SK-N-SH (cell line): ENCODE data around the gene UTP11. TPM values are rescaled to one million over a fixed set of nuclear protein-coding genes. Genes with fewer than 3 reads are reported as not detected.
"Not testable (repeated sequence)": the region's sequence is repeated elsewhere in the genome, so short reads cannot be mapped to it uniquely, and the experiment has no call there.

Experiments
- CTCF ChIA-PET: fragments of 300-600, 350-600 bp; formaldehyde crosslinking; extraction: SDS; loops from one replicate; lab custom pipeline; 2021; lab: Yijun Ruan, JAX
- POLR2A ChIA-PET: fragments of 350-600 bp; sonication (Branson Sonifier 250); formaldehyde crosslinking; extraction: SDS; loops from one replicate; lab custom pipeline; 2020; ENCODE audit warnings: antibody characterized with exemption, inconsistent platforms; lab: Yijun Ruan, JAX
- DNase-seq: peaks from one replicate; pipeline ENCODE4 v3.0.0; 2012
- H2AFZ ChIP-seq: fragments of 200-600 bp; sonication (generic); 2 replicates; pipeline ENCODE4 v1.8.1; 2016; ENCODE audit warnings: antibody characterized with exemption, mild to moderate bottlenecking, low read depth
- H3F3A ChIP-seq: fragments of 200-600 bp; sonication (generic); replicated peaks from 2 replicates; pipeline ENCODE3; 2016; ENCODE audit warnings: antibody characterized with exemption, mild to moderate bottlenecking; ENCODE audit not compliant: insufficient read depth
- H3K27ac ChIP-seq, 2 experiments: fragments of 200-500 bp in 1 of 2; fragments of 200-600 bp in 1 of 2; sonication (Bioruptor generic) in 1 of 2; sonication (generic), shearing (Covaris generic) in 1 of 2; 2 replicates each; pipeline versions ENCODE4 v1.5.1 to v1.6.1; 2014 to 2016; ENCODE audit warnings: low read depth in 2 of 2, inconsistent platforms in 1 of 2, low read length in 1 of 2, mild to moderate bottlenecking in 1 of 2, mixed read lengths in 1 of 2
- H3K27me3 ChIP-seq: fragments of 200-600 bp; sonication (generic), shearing (Covaris generic); 2 replicates; pipeline ENCODE4 v1.6.1; 2016; ENCODE audit warnings: mixed run types; ENCODE audit not compliant: insufficient read depth
- H3K36me3 ChIP-seq, 2 experiments: fragments of 200-500 bp in 1 of 2; fragments of 200-600 bp in 1 of 2; sonication (Bioruptor generic) in 1 of 2; sonication (generic) in 1 of 2; replicated peaks in 1 of 2; 2 replicates each; pipeline versions ENCODE3 to v1.5.1; 2014 to 2016; ENCODE audit warnings: low read length in 1 of 2, mild to moderate bottlenecking in 1 of 2; ENCODE audit not compliant: insufficient read depth in 2 of 2, control insufficient read depth in 1 of 2
- H3K4me1 ChIP-seq, 2 experiments: fragments of 200-500 bp in 1 of 2; fragments of 200-600 bp in 1 of 2; sonication (Bioruptor generic) in 1 of 2; sonication (generic), shearing (Covaris generic) in 1 of 2; 2 replicates each; pipeline versions ENCODE4 v1.5.1 to v1.6.1; 2014 to 2016; ENCODE audit warnings: low read depth in 1 of 2, low read length in 1 of 2, mixed run types in 1 of 2; ENCODE audit not compliant: insufficient read depth in 2 of 2, control insufficient read depth in 1 of 2
- H3K4me2 ChIP-seq: fragments of 200-600 bp; sonication (generic), shearing (Covaris generic); 2 replicates; pipeline ENCODE4 v1.6.1; 2017; ENCODE audit warnings: mixed run types
- H3K4me3 ChIP-seq, 2 experiments: fragments of 200-500 bp in 1 of 2; fragments of 200-600 bp in 1 of 2; sonication (Bioruptor generic) in 1 of 2; sonication (generic), shearing (Covaris generic) in 1 of 2; 2 replicates each; pipeline versions ENCODE4 v1.5.1 to v1.8.1; 2014 to 2016; ENCODE audit warnings: low read depth in 2 of 2, inconsistent platforms in 1 of 2, low read length in 1 of 2, mild to moderate bottlenecking in 1 of 2, mixed read lengths in 1 of 2, moderate library complexity in 1 of 2
- H3K79me2 ChIP-seq: fragments of 200-600 bp; sonication (generic); 2 replicates; pipeline ENCODE4 v1.8.1; 2017; ENCODE audit warnings: mild to moderate bottlenecking; ENCODE audit not compliant: insufficient read depth
- H3K9ac ChIP-seq: fragments of 200-600 bp; sonication (generic); 2 replicates; pipeline ENCODE4 v1.6.1; 2017; ENCODE audit warnings: mixed run types
- H3K9me2 ChIP-seq: fragments of 200-600 bp; sonication (generic); 2 replicates; pipeline ENCODE4 v1.6.1; 2017; ENCODE audit warnings: mixed run types
- H3K9me3 ChIP-seq: fragments of 200-600 bp; sonication (generic); 2 replicates; pipeline ENCODE4 v1.6.1; 2017; ENCODE audit warnings: mixed run types, mild to moderate bottlenecking, moderate library complexity
- H4K20me1 ChIP-seq: fragments of 200-600 bp; sonication (generic); 2 replicates; pipeline ENCODE4 v1.6.1; 2017; ENCODE audit warnings: mild to moderate bottlenecking, mixed run types; ENCODE audit not compliant: insufficient read depth
- EP300 ChIP-seq, 2 experiments: IDR thresholded peaks; 2 replicates each; pipeline versions ENCODE4 v1.4.0 to v1.6.1; 2012; ENCODE audit warnings: borderline replicate concordance in 1 of 2, low read depth in 1 of 2, low read length in 1 of 2
- EZH2phosphoT487 ChIP-seq: fragments of 200-600 bp; sonication (generic); IDR thresholded peaks from 2 replicates; pipeline ENCODE4 v1.6.1; 2017; ENCODE audit warnings: low read depth, mixed run types, mild to moderate bottlenecking, antibody characterized with exemption, moderate library complexity, borderline replicate concordance
- GABPA ChIP-seq: IDR thresholded peaks from 2 replicates; pipeline ENCODE4 v1.4.0; 2012; ENCODE audit warnings: low read depth, mild to moderate bottlenecking
- JUND ChIP-seq: IDR thresholded peaks from 2 replicates; pipeline ENCODE4 v1.4.0; 2012
- NFIC ChIP-seq: IDR thresholded peaks from 2 replicates; pipeline ENCODE4 v1.4.0; 2012; ENCODE audit warnings: borderline replicate concordance
- PBX3 ChIP-seq: IDR thresholded peaks from 2 replicates; pipeline ENCODE4; 2012
- RAD21 ChIP-seq: IDR thresholded peaks from 2 replicates; pipeline ENCODE4 v1.6.1; 2012; ENCODE audit warnings: mild to moderate bottlenecking, low read length
- TAF1 ChIP-seq: IDR thresholded peaks from 2 replicates; pipeline ENCODE4 v1.6.1; 2012; ENCODE audit warnings: low read depth, mild to moderate bottlenecking, low read length, moderate library complexity, borderline replicate concordance
- TEAD4 ChIP-seq: IDR thresholded peaks from 2 replicates; pipeline ENCODE4 v1.4.0; 2012; ENCODE audit warnings: mild to moderate bottlenecking, borderline replicate concordance; ENCODE audit not compliant: insufficient read depth
- USF1 ChIP-seq: IDR thresholded peaks from 2 replicates; pipeline ENCODE4 v1.4.0; 2012; ENCODE audit warnings: low read depth, borderline replicate concordance
- WGBS: methylation state at CpG from one replicate; pipeline ENCODE4 v1.1.6; 2017; ENCODE audit warnings: low lambda C conversion rate; 5-methylcytosine and 5-hydroxymethylcytosine counted together
- polyA plus RNA-seq, 3 experiments: library from polyadenylated mRNA; depleted of rRNA; stranded (reverse); fragments of >200 nt; gene quantifications; 2 replicates each; pipeline ENCODE4 v1.2.3, GENCODE V29; 2012
- TF ChIP-seq, protein P1 (sequence below): IDR thresholded peaks from 2 replicates; pipeline ENCODE4 v1.4.0; 2012; ENCODE audit warnings: low read depth, borderline replicate concordance

The UTP11 gene
- polyA plus RNA-seq, 1 of the 3 experiments (the other 2 are of a cell fraction): 26.8 TPM

DNA sequence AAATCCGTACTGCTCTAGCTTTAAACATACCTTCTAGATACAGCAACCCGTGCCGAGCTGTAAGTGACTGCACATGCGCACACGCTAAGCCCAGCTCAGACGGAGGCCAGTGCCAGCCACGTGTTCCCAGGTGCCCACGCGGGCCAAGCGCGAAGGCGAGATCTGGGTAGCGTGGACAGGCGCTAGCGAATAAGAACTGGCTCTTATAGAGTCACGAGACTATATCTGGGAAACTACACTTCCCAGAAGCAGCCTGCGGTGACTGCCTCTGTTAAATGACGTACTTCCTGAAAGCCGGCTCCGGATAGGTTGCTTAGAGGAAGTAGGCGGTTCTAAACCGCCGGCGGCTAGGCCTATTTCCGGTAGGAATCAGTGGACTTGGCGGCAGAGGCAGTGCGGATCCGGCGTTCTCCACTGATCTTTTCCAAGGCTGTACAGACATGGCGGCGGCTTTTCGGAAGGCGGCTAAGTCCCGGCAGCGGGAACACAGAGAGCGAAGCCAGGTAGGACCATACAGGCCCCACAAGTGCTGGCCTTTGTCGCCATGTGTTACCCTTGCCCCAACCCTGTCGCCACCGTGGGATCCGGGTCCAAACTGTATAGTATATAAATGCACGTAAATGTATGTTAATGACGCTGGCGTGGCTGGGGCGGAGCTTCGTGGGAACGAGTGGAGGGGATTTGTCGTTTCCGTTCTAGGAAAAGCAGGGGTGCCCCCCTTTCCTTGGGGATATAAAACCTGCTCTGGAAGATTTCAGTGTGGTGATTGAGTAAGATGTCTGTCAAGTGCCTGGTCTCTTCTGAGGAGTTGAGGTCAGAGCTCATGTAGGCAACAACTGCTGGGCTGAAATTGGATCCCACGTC, at the start of gene UTP11 (continued):
- TF ChIP-seq, protein P1, sequence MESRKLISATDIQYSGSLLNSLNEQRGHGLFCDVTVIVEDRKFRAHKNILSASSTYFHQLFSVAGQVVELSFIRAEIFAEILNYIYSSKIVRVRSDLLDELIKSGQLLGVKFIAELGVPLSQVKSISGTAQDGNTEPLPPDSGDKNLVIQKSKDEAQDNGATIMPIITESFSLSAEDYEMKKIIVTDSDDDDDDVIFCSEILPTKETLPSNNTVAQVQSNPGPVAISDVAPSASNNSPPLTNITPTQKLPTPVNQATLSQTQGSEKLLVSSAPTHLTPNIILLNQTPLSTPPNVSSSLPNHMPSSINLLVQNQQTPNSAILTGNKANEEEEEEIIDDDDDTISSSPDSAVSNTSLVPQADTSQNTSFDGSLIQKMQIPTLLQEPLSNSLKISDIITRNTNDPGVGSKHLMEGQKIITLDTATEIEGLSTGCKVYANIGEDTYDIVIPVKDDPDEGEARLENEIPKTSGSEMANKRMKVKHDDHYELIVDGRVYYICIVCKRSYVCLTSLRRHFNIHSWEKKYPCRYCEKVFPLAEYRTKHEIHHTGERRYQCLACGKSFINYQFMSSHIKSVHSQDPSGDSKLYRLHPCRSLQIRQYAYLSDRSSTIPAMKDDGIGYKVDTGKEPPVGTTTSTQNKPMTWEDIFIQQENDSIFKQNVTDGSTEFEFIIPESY: peak; percentile 77; the same call in 1 of the 2 replicates
- peak in 1 of 2 experiments; percentile 19; a peak in 1 of 4 replicates for TF ChIP-seq EP300 (IDR thresholded peaks at IDR 0.05; ENCODE audit: borderline replicate concordance in 1 of 2, low read depth in 1 of 2, low read length in 1 of 2)
- no peak for TF ChIP-seq RAD21
- no peak for TF ChIP-seq TEAD4
- TF ChIP-seq TAF1: peak; percentile 98
- peak; percentile 90 for TF ChIP-seq USF1
- TF ChIP-seq PBX3: peak; percentile 44
- peak; percentile 41; the same call in 1 of the 2 replicates for TF ChIP-seq NFIC
- no peak for TF ChIP-seq EZH2phosphoT487
- no peak for TF ChIP-seq JUND
- peak; percentile 98 for TF ChIP-seq GABPA

DNA sequence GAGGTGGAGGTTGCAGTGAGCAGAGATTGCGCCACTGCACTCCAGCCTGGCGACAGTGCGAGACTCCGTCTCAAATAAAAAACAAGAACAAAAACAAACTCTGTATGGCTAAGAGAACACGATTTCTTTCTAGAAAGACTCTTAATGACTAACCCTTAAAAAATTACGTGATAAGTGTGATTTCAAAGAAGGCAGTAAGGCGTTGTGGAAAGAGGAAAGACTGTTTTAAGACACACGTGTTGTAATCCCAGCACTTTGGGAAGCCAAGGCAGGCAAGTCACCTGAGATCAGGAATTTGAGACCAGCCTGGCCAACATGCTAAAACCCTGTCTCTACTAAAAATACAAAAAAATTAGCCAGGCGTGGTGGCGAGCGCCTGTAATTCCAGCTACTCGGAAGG, 48.4 kb upstream of the UTP11 start:
- WGBS: 88% methylated on average over 12 of the region's 12 CpGs
- CTCF ChIA-PET: interaction anchor here (0.8 kb wide), 1 partner anchor 15 kb away, joined by 3 read pairs; no protein-coding TSS in a partner anchor
- not testable (repeated sequence) for H3K9me3 ChIP-seq

More for the DNA sequence above, 48.4 kb upstream of the UTP11 start:
- peaks cover 24 to 48% of the 10 kb centered on the region in 2 experiments for H3K36me3 ChIP-seq
- DNase-seq, H3K4me1 ChIP-seq, H3K27me3 ChIP-seq, H3K4me3 ChIP-seq, H3K79me2 ChIP-seq, H2AFZ ChIP-seq, POLR2A ChIA-PET, H3K9ac ChIP-seq, H3K4me2 ChIP-seq, H3K27ac ChIP-seq, H4K20me1 ChIP-seq, H3K9me2 ChIP-seq: not testable (repeated sequence)
- peaks cover 17% of the 10 kb centered on the region for H3F3A ChIP-seq
